Hematopoietic multipotent progenitor cell treated with erythropoietin and hydrocortisone succinate and interleukin-3 and kit ligand, for 15 days (in vitro differentiated cells): Measurements from ENCODE around the gene NPTN.
"Not testable (repeated sequence)": the region's sequence is repeated elsewhere in the genome, so short reads cannot be mapped to it uniquely, and the experiment has no call there.

Experiments used
- DNase-seq: peaks from one replicate; pipeline ENCODE4 v3.0.0-alpha.2; 2015; ENCODE audit warnings: low spot score

NPTN gene

DNA sequence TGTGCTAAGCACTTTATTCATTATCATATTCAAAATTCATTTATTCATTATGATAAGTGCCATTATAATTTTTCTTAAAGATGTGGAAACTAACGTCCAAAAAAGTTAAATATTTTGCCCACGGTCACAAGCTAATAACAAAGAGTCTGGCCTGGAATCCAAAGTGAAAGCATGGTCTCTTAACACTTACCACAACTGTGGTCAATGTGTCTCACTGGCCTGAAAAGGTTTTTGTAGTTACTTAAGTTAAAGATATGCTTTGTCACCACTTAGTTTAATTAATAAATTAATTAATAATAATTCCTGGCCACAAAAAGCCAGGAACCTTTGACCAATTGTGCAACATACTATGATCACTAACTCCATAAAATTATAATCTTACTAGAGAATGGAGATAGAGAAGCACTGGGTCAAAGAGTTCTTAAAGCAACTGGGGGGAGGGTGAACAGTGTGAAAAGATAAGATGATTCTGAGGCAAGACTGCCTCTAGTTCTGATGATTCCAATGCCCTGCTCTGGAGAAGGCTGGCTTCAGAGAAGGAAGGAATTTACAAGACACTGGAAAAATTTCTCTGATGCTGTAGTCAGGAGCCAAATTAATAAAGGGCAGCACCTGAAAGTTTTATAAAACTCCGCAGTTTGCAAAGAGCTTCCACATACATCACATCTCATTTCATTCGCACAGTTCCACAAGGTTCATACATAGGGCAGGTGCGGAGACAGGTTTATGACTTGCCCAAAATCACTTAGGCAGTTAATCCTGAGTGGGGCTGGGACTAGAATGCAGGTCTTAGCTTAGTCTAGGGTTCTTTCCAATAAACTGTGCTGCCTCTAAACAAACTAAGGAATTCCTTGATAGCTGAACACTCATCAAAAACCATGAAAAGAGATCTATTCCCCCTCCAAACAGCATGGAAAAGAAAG, 32.5 kb downstream of the NPTN start:
- no peak for DNase-seq

DNA sequence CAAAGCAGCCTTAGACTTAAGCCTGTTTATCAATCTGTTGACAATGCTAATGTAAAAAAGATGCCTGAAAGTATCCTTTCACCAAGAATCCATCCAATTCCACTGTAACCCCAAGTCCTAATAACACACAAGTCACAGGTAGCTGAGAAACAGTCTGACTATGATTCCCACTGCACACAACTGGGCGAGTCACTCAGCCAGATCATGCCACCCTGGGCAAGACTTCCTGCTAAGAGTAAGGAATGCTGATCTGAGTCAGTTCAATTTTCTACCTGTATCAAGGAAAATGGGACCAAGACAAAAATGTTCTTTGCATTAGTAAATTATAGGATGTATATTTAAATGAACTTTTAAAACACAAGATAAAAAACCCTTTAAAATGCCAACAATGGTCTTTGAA, 33.3 kb downstream of the NPTN start:
- no peak for DNase-seq

DNA sequence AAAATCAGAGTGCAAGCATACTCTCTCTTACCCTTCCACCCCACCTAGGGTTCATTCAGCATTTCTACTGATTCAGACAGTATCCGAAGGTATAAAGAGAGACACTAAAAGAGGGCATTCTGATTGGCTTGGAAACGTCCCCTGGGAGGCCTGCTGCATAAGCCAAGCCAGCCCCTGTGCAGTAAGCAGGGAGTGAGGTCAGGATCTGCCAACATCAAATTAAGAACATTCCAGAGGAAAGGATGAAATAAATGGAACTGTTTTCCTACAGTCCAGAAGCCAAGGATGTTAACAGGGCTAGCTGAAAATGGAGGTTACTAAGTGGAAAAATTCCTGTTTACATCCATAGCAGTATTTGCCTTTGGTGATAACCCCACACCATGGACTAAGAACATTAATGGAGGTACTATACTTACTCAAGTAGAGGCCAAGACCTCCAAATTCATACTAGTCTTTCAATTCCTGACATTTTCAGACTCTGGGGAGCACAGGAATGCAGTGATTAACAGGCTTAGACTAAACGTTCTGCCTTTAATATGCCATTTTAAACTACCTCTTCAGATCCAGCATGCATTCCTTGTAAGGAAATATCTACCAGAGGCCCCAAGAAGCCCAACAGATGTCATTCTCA, 34.5 kb downstream of the NPTN start:
- no peak for DNase-seq

DNA sequence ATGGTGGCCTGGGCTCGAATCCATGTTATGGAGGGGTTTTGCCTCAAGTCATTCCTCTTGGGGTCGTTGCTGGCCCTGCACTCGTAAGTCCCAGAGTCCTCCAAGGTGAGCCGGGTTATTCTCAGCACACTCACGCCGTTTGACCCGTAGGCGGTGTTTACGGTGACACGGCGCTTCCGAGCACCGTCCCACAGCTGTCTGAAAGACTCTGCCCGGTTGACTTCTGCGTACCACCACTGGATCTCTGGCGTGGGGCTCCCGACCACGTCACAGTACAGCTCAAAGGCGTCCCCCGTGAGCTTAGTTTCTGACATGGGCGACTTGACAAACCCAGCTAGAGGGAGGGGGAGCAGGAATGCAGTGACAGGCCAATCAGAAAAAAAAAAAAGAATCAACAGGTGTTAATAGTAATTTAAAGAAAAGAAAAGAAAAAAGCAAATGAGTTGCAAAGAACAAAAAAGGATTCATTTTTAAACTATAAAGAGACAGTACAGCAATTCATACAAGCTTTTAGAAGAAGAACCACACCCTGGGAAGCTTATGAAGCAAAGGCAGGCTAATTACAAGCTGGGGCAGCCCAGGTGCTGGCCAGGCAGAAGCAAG, 36.1 kb downstream of the NPTN start:
- no peak for DNase-seq

DNA sequence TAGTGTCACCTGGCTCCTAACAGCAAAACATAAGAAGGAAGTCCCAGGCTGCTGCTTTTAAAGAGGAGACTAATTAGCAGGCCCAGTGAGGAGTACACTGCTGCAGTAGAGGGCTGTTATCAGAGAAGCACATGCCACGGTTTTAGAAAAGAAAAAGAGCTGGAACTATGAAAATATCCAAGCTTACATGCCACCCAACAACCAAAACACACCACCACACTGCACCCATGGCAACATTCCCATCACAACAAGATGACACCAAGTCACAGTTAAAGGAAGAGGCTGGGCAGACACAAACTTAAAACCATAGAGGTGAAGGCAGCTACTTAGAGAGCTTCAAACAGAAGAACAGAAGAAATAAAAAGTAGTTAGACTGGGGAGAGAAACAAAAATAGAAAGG, 37.0 kb downstream of the NPTN start:
- DNase-seq = peak; percentile 22

DNA sequence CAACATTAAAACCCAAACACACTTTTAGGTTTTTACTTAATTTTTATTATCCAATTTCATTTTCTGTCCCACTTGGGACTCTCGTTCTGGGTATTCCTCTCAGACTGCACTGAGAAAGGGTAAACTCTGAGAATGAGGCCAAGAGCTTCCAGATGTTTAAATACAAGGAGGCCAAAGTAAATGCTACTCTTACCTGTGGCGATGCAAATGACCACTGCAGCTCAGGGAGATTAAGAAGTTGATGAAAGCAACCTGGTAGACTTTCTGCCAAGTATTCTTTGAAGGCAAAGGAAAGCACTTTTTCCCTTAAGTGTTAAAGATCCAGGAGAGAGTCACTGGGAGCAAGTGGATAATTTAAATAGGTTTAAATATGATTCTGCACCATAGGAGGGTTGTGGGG, 39.1 kb downstream of the NPTN start:
- no peak for DNase-seq

DNA sequence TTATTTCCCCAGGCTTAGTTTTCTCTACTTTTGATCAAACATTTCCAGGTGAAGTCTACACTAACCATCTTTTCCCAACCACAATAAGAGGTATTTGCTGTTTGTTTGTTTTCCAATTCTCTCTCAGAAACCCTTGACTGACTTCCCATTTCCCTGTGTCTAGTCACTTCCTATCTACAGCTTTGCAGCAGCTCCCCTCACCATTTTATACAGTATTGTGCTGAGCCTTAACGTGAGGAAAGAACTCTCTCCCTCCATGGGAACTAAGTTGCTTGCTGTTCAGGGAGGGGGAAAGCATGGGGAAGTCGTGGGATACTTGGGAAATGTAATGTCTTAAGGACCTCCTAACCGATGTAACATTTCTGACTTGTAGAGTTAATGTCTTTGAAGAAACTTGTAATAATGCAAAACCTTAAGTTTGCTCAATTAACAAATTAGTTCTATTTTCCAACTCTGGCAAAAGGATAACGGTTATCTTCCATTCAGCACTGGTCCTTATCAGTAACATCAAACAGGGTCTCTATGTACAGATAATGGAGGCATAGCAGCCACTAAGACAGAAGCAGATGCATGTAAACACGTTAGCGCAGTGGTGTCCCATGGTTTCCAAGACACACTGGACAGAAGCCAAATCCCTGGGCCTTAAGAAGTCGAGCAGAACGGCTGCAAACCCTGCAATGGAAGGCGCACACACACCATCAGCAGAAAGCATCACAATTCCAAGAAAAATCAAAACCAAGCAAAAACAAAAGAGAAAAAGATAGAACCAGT, 39.7 kb downstream of the NPTN start:
- no peak for DNase-seq

DNA sequence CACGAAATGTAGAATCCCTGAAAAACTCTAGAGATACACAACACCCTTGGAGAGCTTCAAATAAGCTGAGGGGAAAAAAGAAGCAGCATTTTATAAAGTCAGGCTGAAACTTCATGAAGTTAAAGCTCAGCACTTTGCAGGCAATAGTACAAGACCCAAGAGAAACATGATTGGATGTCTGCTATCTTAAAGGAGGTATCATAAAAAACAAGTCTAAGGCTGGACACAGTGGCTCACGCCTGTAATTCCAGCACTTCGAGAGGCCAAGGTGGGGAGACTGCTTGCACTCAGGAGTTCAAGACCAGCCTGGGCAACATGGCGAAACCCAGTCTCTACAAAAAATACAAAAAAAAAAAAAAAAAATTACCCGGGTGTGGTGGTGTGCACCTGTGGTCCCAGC, 42.9 kb downstream of the NPTN start:
- DNase-seq = no peak

DNA sequence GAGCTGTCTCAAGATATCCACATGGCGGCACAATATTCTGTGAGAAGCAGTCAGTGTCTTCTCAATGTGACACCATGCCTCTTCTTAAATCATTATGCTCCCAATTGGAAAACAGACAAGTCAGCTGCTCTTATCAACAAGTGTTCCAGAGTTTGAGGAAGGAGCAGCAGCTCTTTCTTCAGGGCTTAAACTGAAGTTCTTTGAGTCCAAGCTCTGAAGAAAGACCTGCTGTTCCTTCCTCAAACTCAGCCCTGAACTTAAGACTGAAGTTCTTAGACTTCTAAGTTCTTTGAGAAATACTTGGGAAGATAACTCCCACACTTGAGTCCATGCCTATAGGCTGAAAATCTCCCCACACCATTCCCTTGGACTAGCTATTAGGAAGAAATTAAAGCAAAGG, 43.4 kb downstream of the NPTN start:
- DNase-seq = no peak

DNA sequence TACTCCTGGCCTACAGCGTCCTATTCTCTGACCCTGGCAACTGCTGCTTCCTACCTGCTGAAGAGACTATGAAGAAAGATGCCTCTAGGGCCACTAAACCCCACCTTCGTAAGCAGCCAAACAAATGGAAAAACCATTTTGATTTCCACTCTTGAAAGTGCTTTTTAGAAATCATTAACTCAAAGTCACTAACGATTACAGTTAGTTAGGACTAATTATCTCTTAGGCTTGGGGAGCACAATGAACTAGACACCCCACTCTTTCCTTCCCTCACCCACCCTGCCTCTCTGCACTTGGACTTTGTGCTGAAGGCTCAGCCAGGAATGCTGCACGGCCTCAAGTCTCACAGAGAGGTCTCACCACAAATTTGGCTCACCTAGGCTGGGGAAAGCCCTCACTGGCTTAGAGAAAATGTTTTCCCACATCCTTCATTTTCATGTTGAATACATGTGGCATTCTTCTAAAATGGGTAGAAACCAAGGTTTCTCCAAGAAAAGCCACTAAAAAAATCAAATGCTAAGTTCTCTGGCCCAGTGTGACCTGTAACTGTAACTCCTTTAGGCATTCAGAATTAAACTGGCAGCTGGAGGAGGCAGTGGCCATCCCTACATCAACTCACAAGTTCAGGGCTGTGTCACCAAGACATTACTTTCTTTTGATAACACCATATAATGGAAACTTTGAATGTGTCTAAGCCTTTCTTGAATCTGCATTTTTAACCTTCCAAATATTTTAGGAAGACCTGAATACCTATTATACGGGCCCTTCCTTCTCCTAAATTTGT, 47.1 kb downstream of the NPTN start:
- DNase-seq = no peak

DNA sequence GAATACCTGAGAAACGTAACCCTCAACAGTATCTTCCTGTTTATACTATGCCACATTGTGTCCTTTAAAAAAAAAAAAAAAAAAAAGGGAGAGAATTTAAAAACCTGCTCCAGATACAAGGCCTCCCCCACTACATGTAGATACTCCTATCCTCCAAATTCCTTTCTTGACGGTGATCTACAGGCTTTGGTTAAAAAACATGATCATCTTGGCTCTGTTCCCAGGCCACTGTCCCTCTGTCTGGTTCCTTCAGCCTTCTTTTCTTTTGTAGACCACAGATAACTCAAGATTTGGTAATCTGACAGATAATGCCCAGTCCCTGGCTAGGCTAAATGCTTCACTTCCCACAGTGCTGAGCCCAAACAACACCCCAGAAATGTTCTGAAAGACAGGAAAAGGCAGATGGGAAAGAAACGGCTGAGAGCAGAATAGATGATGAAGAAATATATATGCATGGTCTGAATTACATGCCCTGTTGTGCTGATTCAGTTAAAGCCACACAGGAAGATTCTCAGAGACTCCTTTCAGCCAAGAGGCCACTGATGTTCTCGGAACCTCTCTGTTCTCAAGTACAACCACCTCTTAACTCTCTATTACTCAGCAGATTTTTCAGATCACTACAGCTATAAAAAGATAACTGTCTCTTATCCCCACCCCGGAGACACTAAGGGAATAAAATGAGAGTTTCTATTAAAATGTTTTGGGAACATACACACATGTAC, 48.3 kb downstream of the NPTN start:
- no peak for DNase-seq

DNA sequence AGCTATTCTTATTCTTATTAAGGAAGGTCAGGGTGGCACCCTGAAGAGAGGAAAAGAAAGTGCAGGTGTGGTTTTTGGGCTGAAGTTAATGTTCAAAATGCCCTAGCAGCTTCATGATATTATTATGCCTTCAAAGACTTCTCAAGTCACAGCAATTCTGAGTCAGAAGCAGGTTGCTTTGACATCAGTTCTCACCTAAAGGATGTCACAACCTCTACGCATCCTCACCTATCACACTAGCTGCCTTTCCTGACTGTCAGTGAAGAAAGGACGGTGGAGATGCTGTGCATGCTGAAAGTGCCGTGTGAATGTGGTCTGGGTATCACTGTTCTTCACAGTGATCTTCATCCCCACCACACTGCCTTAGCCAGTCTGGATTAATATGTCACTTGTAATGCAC, 49.6 kb downstream of the NPTN start:
- no peak for DNase-seq

DNA sequence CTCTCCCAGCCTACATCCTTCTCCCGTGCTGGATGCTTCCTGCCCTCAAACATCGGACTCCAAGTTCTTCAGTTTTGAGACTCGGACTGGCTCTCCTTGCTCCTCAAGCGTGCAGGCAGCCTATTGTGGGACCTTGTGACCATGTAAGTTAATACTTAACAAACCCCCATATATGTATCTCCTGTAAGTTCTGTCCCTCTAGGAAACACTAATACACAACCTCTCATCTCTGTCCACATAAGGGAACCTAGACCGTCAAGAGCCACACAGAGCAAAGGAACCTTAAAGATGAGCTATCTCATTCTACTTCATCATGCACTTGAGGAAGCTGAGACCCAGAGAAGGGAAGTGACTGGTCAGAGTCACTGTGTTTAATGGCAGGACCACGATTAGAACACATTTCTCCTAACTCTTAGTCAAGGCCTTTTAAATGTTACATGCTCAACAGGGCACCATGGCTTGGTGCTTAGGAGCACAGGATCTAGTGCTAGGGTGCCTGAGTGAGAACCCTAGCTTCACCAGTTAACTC, 50.3 kb downstream of the NPTN start:
- no peak for DNase-seq

DNA sequence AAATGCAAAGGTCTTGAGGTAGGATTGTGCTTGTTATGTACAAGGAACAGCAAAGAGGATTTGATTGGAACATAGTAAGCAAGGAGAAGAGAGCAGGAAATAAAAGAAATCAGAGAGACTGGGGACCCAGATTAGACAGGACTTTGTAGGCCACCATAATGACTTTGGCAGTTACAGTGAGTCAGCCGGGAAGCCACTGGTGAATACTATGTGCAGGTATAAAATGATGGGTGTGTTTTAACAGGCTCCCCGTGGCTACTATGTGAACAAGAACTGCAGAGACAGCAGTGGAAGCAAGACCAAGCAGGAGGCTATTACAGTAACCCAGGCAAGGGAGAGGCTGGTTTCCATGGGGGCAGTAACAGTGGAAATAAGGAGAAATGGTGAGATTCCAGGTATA, 55.2 kb downstream of the NPTN start:
- DNase-seq = no peak

DNA sequence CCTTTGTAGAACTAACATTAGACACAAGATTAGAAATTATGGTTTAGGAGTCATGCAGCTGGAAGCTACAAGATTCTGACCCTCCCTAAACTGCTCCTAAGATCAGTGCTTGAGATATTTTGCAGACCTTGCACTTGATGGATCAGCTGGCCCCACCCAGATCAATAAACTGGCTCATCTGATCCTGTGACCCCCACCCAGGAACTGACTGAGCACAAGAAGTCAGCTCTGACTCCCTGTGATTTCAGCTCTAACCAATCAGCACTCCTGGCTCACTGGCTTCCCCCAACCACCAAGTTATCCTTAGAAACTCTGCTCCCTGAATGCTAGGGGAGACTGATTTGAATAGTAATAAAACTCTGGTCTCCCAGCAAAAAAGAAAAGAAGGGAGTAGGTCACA, 55.6 kb downstream of the NPTN start:
- DNase-seq = not testable (repeated sequence)

DNA sequence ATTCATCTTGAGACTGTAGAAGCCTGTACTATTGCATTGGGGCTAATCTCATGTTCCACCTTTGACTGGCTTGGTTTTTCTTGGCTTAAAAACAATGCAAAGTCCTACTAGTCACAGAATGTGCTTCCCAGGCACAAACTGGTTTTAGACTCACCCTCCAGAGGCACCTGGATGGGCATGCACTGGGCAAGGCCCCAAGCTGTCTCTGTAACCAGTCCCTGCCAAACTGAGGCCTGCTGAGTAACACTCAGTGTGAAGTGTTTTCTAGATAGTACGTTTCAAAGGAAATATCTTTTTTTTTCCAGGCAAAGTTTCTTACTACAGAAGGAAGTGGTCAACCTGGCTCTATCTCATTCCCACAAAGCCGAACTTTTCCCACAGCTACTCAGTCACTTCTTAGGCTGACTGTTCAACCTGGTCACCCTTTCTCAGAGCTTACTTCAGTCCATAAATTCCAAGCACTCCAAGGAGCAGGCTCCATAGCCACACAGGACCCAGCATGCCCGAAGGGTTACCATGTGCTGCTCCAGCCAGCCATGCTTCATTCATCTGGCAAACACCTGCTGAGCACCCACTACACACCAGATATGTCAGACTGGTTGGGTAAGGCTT, 57.4 kb downstream of the NPTN start:
- no peak for DNase-seq

DNA sequence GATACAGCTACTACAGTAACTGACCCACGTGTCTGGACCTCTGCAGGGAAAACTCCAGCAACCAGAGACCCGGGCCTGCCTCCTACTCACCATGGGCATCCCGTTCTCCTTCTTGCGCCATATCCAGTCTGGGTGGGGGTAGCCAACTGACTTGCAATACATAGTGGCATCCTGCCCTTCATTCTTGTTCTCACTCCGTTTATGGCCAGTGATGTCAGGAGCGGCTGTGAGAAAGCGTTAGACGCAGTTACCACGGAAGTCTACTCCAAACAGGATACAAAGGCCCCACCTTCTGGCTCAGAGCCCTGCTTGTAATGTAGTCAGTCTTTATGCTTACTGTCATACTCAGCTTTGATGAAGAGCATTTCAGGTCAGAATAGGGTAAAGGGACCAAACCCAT, 59.6 kb downstream of the NPTN start:
- no peak for DNase-seq

DNA sequence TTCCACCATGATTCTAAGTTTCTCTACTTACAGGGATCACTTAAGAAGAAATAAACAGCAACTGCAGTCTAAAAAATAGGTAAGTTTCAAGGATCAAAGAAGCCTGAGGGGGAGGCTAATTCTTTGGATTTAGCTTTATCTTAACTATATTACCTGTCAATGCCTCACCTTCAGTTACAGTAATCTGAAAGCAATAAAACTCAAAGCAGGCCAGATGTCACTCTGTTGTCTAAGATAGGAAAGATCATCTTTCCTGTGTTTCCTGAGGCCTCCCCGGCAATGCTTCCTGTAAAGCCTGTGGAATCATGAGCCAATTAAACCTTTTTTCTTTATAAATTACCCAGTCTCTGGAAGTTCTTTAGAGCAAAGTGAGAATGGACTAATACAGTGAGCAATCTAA, 60.2 kb downstream of the NPTN start:
- DNase-seq = no peak

DNA sequence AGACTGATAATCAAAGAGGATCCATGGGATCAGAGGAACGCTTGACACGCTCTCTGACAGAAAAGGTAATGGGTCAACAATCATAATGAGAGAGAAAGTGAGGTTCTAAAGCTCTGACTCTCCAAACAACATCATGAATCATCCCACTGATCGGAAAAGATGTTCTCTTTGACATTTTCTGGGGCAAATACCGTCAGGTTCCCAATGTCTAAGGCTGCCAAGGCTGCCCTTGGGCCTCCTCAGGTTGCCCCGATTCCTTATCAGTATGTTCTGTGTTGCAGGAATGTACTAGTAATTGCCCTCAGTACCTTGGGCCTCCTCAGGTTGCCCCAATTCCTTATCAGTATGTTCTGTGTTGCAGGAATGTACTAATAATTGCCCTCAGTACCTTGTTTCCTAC, 60.9 kb downstream of the NPTN start:
- no peak for DNase-seq

DNA sequence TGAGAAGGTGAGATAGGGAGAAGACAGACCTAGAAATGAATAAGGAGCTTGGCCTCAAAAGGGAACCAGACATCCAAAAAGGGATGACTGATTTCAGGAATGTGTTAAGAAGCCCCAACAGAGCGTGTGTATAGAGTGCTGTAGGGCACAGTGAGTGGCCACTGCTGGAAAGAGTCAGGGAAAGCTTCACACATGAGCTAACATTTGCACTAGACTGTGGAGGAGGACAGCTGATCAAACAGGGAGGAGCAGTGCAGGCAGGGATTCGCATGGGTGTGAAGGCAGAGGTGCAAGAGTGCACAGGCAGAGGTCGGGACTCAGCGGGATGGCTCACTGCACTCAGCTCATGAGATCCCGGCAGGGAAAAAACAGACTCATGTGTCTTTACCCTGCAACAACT, 61.8 kb downstream of the NPTN start:
- no peak for DNase-seq
